A549 treated with AZD9567 at 1 μM for 4 hours (cell line): ENCODE measurements around the gene TMED4. TPM values are rescaled to one million over a fixed set of nuclear protein-coding genes. Genes with fewer than 3 reads are reported as not detected.

Experiments
- total RNA-seq: library from RNA; stranded (reverse); fragments of 200-300 nt; extraction: Qiagen RNA extraction; gene quantifications from 5 replicates; pipeline ENCODE4 v1.2.3, GENCODE V29; 2022; ENCODE audit not compliant: insufficient read depth

Gene TMED4
- total RNA-seq = 50.9 to 54.8 TPM (median 54.6 TPM) in 5 replicates

DNA sequence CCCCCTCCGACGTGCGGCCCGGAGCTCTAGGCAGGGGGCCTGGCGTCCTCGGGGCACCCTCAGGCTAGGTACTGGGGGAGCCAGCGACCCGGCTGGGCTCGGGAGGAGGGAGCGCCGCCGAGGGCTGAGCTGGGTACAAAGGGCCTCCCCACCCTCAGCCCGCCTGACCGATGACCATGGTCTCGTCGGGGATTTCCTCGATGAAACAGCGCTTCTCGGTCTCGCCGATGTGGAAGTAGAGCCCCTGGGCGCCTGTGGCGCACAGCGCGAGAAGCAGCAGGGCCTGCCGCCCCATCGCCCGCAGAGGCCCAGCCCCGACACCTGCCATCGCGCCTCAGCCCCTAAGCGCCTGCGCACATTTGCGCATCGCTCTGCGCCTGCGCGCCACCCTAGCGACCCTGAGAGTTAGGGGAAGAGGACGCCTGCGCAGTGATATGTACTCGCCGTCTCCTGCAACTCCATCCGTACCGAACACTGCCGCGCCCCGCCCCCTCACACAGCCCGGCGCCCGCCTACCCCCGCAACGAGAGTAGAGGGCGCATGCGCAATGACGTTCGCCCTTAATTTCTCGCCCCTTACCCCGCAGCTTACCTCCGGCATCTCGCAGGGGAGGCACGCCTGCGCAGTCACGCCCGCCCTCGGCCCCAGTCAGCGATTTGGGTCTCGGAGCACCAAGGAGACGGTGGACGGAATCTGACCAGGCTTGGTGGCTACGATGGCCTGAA lies at the start of gene TMED4:
Gene TMED4, minus strand, starts transcription at position 353 of the 725 bp plus-strand sequence. Its CDS starts 25 bp downstream, at position 328.

DNA sequence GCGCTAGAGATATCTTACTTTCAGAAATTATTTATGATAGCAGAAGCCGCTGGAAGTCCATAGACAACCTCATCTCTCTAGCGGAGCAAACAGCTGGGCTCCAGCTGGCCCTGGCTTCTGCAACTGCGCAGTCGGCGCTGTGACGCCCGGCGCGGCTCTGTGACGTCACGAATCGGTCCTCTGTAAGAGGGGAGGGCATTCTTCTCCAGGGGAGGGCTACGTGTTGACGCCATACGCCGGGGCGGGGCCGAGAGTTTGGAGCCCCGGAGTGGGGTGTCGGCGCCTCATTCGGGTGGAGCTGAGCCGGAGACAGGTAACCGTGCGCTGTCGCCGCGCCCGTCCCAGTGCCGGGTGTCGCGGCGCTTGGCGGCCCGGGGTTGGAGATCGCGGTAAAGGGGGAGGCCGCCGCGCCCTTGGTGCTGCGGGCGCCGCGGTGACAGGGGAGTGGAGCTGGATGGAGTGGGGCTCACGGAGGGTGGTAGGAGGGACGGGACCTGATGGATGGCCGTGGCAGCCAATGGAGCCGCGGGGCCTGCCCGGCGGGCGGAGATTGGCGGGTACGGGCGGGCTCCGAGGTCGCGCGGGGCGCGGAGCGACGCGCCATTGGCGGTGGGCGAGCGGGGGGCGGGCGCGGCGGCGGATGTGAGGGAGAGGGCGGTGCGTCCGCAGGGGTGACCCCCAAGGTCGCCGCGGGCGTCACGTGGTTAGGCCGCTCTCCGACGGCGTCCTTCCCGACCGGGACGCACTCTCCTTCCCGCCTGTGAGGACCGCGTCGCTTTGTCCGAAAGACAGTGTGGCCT lies 24.5 kb upstream of the TMED4 start, which contains the start of gene OGDH:
Gene OGDH, plus strand, starts transcription at position 287 of the 800 bp plus-strand sequence. CDS start 17,717 bp downstream, outside the sequence.

DNA sequence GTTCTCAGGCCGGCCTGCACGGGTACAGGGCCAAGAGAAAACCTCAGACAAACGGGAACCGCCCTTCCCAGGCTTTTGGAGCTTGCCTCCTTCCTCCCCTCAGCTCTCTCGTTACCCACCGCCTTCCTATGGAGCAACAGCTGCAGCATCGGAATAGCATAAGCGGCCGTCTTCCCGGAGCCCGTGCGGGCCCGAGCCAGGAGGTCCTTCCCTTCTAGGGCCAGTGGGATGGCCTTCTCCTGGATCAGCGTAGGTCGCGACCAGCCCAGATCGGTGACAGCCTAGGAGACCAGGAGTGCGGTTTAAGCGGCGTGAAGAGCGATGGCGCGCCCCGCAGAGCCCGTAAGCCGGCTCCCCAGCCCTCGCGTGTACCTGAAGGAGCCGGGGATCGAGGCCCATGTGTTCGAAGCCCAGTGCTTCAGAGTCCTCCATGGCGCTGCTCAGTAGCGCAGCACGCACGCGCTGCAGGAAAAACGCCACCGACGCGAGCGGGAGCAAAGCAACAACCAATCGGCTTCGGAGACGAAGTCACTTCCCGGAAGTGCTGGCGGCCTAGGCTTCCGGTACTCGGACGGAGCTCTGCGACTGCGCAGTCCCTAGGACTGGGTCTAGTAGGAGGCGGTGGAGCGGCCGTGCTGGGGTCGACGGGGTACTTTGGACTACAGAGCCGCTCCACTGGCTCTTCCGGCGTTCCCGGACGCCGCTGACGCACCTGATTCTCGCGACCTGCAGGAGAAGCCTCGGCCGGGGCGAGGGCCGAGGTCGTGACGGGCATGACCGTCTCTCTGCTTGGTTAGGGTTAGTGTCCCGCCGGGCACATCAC lies 8.4 kb downstream of the TMED4 start, which contains the start of gene DDX56:
Gene DDX56, minus strand, starts transcription at position 445 of the 823 bp plus-strand sequence. Its CDS starts 13 bp downstream, at position 432.

DNA sequence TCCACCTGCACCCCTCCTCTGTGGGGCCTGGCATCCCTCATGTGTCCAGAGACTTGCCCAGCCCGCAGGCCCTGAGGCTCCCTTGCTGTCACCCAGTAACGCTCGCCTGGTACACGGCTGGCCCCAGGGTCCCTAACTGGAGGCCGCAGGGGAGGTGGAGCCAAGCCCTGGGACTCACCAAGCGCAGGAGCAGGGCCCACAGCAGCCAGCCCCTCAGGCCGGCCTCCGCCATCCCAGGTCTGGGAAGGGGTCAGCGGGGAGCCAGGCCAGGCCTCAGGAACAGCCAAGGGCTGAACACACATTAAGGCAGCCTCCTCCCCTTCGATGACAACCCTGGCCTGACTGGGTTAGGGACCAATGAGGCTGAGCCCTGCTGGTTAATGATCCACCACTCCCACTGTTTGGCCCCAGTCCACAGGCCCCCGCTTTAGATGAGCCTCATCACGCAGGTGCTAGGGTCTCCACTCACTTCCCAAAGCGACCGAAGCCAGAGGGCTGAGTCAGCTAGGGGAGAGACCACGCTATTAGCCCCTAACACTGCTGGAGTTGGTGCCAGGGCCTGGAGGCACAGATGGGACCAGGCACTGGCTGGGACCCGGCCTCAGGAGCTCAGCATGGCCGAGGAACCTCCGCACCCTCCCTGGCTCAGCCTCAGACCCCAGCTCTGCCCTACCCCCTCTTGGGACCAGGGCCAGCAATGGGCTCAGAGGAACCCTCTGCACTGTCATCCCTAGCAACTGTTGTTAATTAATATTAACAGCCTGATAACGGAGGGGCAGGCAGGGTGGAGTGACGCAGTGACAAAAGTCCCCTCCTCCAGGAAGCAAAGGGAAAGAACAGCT lies 40.8 kb downstream of the TMED4 start, which contains the start of gene NPC1L1:
Gene NPC1L1, minus strand, starts transcription at position 303 of the 842 bp plus-strand sequence. Its CDS starts 71 bp downstream, at position 232.

Other genes with a start within 250 kb of the TMED4 start
- 54.7 to 69.7 TPM (median 61.6 TPM) in 5 replicates for gene NUDCD3, start 91.6 kb downstream of the TMED4 start, total RNA-seq
- gene NPC1L1, start 40.9 kb downstream of the TMED4 start, total RNA-seq = 0.05 to 0.10 TPM (median 0.08 TPM) in 4 of 5 replicates, not detected in the other
- gene DDX56, start 8.3 kb downstream of the TMED4 start, total RNA-seq = 96.6 to 134 TPM (median 122 TPM) in 5 replicates
- gene OGDH, start 24.4 kb upstream of the TMED4 start, total RNA-seq = 31.0 to 42.9 TPM (median 32.9 TPM) in 5 replicates
- gene ZMIZ2, start 166.6 kb upstream of the TMED4 start, total RNA-seq = 32.8 to 34.4 TPM (median 33.4 TPM) in 5 replicates
- 5,209 to 6,500 TPM (median 5,328 TPM) in 5 replicates for gene PPIA, start 214.4 kb upstream of the TMED4 start, total RNA-seq